ENCODE measurements around the gene SEMA6B.
"Not testable (repeated sequence)": the region's sequence is repeated elsewhere in the genome, so short reads cannot be mapped to it uniquely, and the experiment has no call there.

SEMA6B gene

DNA sequence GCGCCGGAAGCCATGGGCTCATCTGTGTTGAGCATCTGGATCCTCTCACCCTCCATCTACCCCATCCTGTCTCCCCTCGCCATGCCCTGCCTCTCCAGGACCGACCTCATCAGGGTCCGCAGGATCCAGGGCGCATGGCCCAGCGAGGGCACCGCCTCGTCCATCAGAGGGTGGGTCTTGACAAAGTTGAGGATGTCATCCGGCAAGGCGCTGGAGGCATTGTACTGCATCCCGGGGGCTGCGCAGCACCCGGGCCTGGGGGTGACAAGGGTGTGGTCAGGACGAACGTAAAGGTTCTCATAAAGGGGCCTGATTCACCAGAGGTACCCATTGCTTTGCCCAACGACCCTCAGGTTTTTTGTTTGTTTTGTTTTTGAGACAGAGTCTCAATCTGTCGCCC, 9.5 kb downstream of the SEMA6B start:
- ChIA-PET POLR2A (interaction anchor here (0.6 kb wide), 1 partner anchor 142 kb away, joined by 4 read pairs; no protein-coding TSS in a partner anchor), CTCF (no interaction called here)
- DNase-seq (ENCODE audit: extremely low spot score), result no peak

GRCh38 chr19:4548238-4548584, 11.3 kb downstream of the SEMA6B start:
- ChIA-PET CTCF (interaction anchor here (1.3 kb wide), 1 partner anchor 21 kb away, joined by 3 read pairs; no protein-coding TSS in a partner anchor), POLR2A (no interaction called here)
- TF ChIP-seq CTCF (IDR thresholded peaks at IDR 0.05; ENCODE audit: control extremely low read depth, extremely low read depth, low read depth, missing control alignments), result no peak
- no peak for DNase-seq (ENCODE audit: extremely low spot score)

More for the DNA sequence above, 9.5 kb downstream of the SEMA6B start:
- TF ChIP-seq CTCF (IDR thresholded peaks at IDR 0.05; ENCODE audit: control extremely low read depth, extremely low read depth, low read depth, missing control alignments), result no peak

DNA sequence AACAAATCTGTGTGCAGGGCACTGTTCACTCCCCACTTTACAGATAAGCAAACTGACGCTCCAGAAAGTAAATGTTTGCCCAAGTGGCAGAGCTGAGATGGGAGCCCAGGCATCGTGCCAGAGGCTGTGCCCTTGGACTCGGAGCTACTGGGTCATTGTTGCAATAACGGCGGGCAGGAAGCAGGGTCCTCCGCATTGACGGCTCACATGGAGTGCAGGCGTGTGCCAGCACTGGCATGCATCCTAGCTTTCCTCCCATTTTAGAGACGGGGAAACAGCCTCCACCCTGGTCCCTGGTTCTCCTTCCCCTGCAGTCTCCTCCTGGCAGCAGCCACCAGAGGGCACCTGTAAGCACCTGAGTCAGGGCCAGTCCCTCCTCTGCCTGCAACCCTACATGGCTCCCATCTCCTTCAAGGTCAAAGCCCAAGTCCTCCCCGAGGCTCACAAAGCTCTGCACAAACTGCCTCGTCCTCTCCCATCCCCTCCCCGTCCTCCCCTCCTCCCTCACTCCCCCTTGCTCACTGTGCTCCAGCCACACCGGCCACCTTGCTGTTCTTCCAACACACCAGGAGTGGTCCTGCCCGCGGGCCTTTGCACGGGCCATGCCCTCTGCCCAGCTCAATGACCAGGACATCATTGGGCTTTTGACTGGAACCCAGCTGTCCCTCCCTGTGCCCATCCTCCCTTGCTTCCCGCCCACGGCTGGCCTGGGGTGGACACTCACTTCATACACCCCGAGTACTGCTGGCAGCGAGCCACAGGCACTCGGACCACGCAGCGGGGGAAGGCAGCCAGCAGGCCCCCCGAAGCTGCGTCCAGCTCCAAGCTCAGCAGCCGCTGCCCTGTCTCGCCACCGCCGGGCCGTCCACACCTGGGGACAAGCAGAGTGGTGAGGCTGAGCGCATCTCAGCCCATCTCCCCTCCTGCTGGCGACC, 11.9 kb downstream of the SEMA6B start:
- DNase-seq (ENCODE audit: extremely low spot score), result no peak
- ChIA-PET POLR2A (no interaction called here), CTCF (interaction anchor here (0.7 to 1.9 kb wide), 9 partner anchors 12 to 281 kb away, joined by 3 to 10 read pairs (median 3); partner anchors contain the start of gene PLIN5)
- TF ChIP-seq CTCF (IDR thresholded peaks at IDR 0.05; ENCODE audit: control extremely low read depth, extremely low read depth, low read depth, missing control alignments), result peak; percentile 40

GRCh38 chr19:4543842-4544647, 15.4 kb downstream of the SEMA6B start:
- DNase-seq (ENCODE audit: extremely low spot score), result no peak
- POLR2A ChIA-PET, result no interaction called here
- TF ChIP-seq CTCF (IDR thresholded peaks at IDR 0.05; ENCODE audit: control extremely low read depth, extremely low read depth, low read depth, missing control alignments), result no peak
- CTCF ChIA-PET, result no interaction called here

DNA sequence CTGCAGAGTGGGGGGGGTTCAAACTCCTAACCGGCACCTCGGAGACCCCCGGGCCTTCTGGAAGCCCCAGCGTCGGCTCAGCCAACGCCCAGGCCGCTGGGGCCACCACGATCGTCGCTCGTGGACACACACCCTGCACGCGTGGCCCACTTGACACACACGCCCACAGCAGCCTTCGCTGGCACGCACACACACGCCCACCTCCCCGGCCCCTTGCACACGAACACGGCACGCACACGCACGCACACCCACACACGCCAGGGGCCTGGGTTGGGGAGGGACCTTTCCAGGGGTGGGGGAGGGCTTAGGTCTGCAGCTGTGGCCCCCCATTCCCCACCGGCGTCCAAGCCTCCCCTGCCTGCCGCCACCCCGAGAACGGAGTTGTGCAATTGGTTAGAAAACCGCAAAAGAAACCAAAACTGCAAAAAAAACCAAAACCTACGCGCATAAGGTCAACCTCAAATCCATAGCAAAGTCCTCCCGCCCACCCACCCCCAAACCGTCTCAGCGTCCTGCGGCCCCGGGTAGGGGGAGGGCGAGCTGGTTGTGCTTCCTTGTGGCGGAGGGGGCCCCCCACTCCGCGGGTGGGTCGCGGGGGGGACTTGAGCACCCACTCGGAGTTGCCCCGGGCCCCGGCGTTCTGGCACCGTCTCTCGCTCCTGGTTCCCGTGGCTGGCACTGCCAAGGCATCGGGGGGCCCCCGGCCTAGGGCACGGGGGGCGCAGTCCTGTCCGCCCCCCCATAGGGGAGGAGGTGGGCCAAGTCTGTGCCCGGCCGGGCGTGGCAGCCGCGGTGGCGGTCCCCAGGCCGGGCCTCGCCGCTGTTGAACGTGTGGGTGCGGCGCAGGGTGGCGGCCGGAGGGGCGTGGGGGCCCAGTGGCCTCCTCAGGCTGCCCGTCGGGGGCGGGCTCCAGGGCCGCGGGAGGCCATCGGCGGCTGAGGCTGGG, 16.3 kb downstream of the SEMA6B start:
- ChIA-PET CTCF (interaction anchor here (1.5 kb wide), 1 partner anchor 93 kb away, joined by 5 read pairs; no protein-coding TSS in a partner anchor), POLR2A (no interaction called here)
- no peak for DNase-seq (ENCODE audit: extremely low spot score)
- TF ChIP-seq CTCF (IDR thresholded peaks at IDR 0.05; ENCODE audit: control extremely low read depth, extremely low read depth, low read depth, missing control alignments), result no peak

- CTCF ChIA-PET, result interaction anchor here (1.5 to 4.8 kb wide), 2 partner anchors 17 to 94 kb away, joined by 5 to 35 read pairs; no protein-coding TSS in a partner anchor
- POLR2A ChIA-PET; DNase-seq (ENCODE audit: extremely low spot score): not testable (repeated sequence)
These were observed 17.7 kb downstream of the SEMA6B start for GRCh38 chr19:4541806-4542145.
